ENCODE results near the gene CAMKMT.

The CAMKMT gene

DNA sequence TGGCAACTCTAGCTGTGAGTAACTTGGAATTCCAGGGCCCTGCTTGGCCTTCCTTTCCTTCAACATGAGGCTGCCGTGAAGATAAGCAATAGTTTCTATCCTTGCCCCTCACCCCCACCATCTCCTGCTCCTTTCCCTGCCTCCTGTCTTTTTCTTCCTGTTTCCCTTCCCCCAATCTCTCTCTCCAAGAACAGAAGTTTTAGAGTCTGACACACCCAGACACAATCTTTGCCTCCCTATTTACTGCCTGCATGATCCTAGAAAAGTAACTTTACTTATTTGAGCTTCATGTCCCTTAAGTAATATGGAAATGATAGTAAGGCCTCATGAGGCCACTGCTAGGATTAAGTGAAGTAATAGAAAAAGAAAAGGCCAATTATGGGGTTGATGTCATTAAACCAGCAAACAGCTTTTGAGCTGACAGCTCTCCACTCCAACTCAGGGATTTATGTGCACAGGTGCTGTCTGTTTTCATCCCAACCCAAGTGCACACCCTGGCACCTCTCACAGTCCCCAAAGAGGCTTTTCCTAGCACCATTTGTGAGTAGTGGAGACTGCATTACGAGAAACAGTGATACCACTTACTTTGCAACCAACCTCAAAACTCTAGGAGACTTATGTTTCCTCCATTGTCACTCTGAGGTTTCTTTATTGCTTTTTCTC, 456.1 kb downstream of the CAMKMT start:
- TF ChIP-seq, protein P1, sequence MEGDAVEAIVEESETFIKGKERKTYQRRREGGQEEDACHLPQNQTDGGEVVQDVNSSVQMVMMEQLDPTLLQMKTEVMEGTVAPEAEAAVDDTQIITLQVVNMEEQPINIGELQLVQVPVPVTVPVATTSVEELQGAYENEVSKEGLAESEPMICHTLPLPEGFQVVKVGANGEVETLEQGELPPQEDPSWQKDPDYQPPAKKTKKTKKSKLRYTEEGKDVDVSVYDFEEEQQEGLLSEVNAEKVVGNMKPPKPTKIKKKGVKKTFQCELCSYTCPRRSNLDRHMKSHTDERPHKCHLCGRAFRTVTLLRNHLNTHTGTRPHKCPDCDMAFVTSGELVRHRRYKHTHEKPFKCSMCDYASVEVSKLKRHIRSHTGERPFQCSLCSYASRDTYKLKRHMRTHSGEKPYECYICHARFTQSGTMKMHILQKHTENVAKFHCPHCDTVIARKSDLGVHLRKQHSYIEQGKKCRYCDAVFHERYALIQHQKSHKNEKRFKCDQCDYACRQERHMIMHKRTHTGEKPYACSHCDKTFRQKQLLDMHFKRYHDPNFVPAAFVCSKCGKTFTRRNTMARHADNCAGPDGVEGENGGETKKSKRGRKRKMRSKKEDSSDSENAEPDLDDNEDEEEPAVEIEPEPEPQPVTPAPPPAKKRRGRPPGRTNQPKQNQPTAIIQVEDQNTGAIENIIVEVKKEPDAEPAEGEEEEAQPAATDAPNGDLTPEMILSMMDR (IDR thresholded peaks at IDR 0.05; ENCODE audit: low read depth, low read length) = no peak
- H3K4me3 ChIP-seq (ENCODE audit: low read depth, low read length) = no peak overlapping the region
- in situ Hi-C loops (cut with HindIII; ENCODE audit: low sequenced_read_pairs) = no loop called here

DNA sequence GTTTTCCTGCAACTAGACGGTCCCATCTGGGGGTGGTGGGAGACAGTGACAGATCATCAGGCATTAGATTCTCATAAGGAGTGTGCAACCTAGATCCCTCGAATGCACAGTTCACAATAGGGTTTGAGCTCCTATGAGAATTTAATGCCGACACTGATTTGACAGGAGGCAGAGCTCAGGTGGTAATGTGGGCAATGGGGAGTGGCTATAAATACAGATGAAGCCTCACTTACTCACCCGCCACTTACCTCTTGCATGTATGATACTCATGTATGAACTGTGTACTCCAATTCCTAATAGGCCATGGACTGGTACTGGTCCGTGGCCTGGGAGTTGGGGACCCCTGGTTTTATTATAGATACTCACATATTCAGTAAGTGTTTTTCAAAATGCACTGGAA, 457.3 kb downstream of the CAMKMT start:
- H3K4me3 ChIP-seq (ENCODE audit: low read depth, low read length) = no peak overlapping the region
- in situ Hi-C loops (cut with HindIII; ENCODE audit: low sequenced_read_pairs) = no loop called here
- TF ChIP-seq, protein P1 (IDR thresholded peaks at IDR 0.05; ENCODE audit: low read depth, low read length) = no peak
- no peak for DNase-seq (ENCODE audit: low read depth, low spot score)

More for the DNA sequence above, 456.1 kb downstream of the CAMKMT start:
- DNase-seq (ENCODE audit: low read depth, low spot score) = no peak

DNA sequence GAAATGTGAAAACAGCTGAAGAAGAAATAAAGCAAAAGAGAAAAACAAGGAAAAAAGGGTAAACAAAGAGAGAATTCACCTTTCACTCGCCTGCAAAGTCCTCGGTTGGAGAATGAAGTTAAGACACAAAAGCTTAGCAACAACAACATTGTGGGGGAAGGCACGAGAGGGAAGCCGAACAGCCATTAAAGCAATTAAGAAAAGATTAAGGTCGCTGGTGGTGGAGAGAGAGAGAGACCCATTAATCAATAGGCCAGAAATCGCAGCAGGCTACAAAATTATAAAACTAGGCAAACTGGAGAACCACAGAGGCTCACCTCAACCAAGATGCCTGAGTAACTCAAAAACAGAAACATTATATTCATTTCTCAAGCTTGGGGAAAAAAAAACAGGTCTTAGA, 459.8 kb downstream of the CAMKMT start:
- no peak overlapping the region for H3K4me3 ChIP-seq (ENCODE audit: low read depth, low read length)
- no peak for DNase-seq (ENCODE audit: low read depth, low spot score)
- in situ Hi-C loops (cut with HindIII; ENCODE audit: low sequenced_read_pairs) = no loop called here
- TF ChIP-seq, protein P1 (IDR thresholded peaks at IDR 0.05; ENCODE audit: low read depth, low read length) = no peak

DNA sequence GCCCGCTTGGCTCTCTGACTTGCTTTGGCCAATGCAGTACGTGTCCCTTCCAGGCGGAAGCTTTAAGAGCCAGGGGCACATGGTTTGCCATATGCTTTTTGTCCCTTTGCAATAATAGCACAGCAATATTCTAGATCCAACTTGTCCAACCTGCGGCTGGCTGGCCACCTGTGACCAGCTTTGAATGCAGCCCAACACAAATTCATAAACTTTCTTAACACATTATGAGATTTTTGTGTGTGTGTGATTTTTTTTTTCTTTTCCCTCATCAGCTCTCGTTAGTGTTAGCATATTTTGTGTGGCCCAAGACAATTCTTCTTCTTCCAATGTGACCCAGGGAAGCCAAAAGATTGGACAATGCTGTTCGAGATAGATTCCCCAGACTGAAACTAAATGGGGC, 460.4 kb downstream of the CAMKMT start:
- in situ Hi-C loops (cut with HindIII; ENCODE audit: low sequenced_read_pairs) = no loop called here

More for the DNA sequence above, 460.4 kb downstream of the CAMKMT start:
- H3K4me3 ChIP-seq (ENCODE audit: low read depth, low read length) = no peak overlapping the region
- no peak for DNase-seq (ENCODE audit: low read depth, low spot score)
- TF ChIP-seq, protein P1 (IDR thresholded peaks at IDR 0.05; ENCODE audit: low read depth, low read length) = no peak

All from astrocyte of the spinal cord (primary cell).